WTC11 (cell line): ENCODE results near the gene TMEM263. TPM values are rescaled to one million over a fixed set of nuclear protein-coding genes. Genes with fewer than 3 reads are reported as not detected.

Source experiments
- ATAC-seq: fragments of 200-7000 bp; cut with Tn5 transposase; 2 replicates; pipeline ENCODE4 v1.10.0; 2021; ENCODE audit warnings: mild to moderate bottlenecking, moderate library complexity
- CTCF ChIA-PET: fragments of 300-600 bp; sonication (Branson Sonifier 250); formaldehyde crosslinking; loops from one replicate; lab custom pipeline; 2021; ENCODE audit warnings: antibody characterized with exemption; lab: Charles Lee
- POLR2A ChIA-PET: fragments of 350-600 bp; sonication (Branson Sonifier 250); formaldehyde crosslinking; loops from one replicate; lab custom pipeline; 2021; ENCODE audit warnings: antibody characterized with exemption; lab: Charles Lee
- DNase-seq: peaks from one replicate; pipeline ENCODE4 v3.0.0; 2021; ENCODE audit warnings: low spot score
- H3K27ac Mint-ChIP-seq: 2 replicates; pipeline ENCODE4 v1.8.0; 2021; ENCODE audit warnings: mixed read lengths
- H3K27me3 Mint-ChIP-seq: 2 replicates; pipeline ENCODE4 v1.8.0; 2021; ENCODE audit warnings: low read depth, mild to moderate bottlenecking, moderate library complexity, mixed read lengths
- H3K36me3 Mint-ChIP-seq: 2 replicates; pipeline ENCODE4 v1.8.0; 2021; ENCODE audit warnings: mixed read lengths
- H3K4me1 Mint-ChIP-seq: 2 replicates; pipeline ENCODE4 v1.8.0; 2022; ENCODE audit warnings: mixed read lengths
- H3K4me3 Mint-ChIP-seq: 2 replicates; pipeline ENCODE4 v1.8.0; 2021; ENCODE audit warnings: mild to moderate bottlenecking, moderate library complexity, mixed read lengths
- H3K9me3 Mint-ChIP-seq: 2 replicates; pipeline ENCODE4 v1.8.0; 2021; ENCODE audit warnings: mixed read lengths
- CREB1 ChIP-seq: sonication (generic); formaldehyde crosslinking; IDR thresholded peaks from 2 replicates; pipeline ENCODE4 v1.8.0; 2023; ENCODE audit warnings: mild to moderate bottlenecking, missing genetic modification reagents
- CREM ChIP-seq: sonication (generic); formaldehyde crosslinking; IDR thresholded peaks from 2 replicates; pipeline ENCODE4 v1.8.1; 2022; ENCODE audit warnings: mild to moderate bottlenecking, missing genetic modification reagents, moderate library complexity
- ELF4 ChIP-seq: sonication (generic); formaldehyde crosslinking; IDR thresholded peaks from 2 replicates; pipeline ENCODE4 v1.8.1; 2022; ENCODE audit warnings: low read depth, mild to moderate bottlenecking, moderate library complexity, missing genetic modification reagents
- FOXP1 ChIP-seq: sonication (generic); formaldehyde crosslinking; IDR thresholded peaks from 2 replicates; pipeline ENCODE4 v1.8.0; 2022; ENCODE audit warnings: missing genetic modification reagents, mild to moderate bottlenecking, moderate library complexity, borderline replicate concordance
- GABPB1 ChIP-seq: sonication (generic); formaldehyde crosslinking; IDR thresholded peaks from 2 replicates; pipeline ENCODE4 v1.8.1; 2023; ENCODE audit warnings: mild to moderate bottlenecking, missing genetic modification reagents
- PRRX2 ChIP-seq: fragments of 250-450 bp; sonication (Bioruptor Pico); IDR thresholded peaks from 2 replicates; pipeline ENCODE4 v1.8.0; 2021; ENCODE audit warnings: mild to moderate bottlenecking
- SMAD3 ChIP-seq: sonication (generic); formaldehyde crosslinking; IDR thresholded peaks from 2 replicates; pipeline ENCODE4 v1.8.0; 2022; ENCODE audit warnings: missing genetic modification reagents, mild to moderate bottlenecking, borderline replicate concordance
- SMAD4 ChIP-seq: sonication (generic); formaldehyde crosslinking; IDR thresholded peaks from 2 replicates; pipeline ENCODE4 v1.8.0; 2022; ENCODE audit warnings: mild to moderate bottlenecking, missing genetic modification reagents
- SP1 ChIP-seq: sonication (generic); formaldehyde crosslinking; conservative IDR thresholded peaks from 2 replicates; pipeline ENCODE4 v1.8.1; 2022; ENCODE audit warnings: missing genetic modification reagents
- TCF7 ChIP-seq: sonication (generic); formaldehyde crosslinking; IDR thresholded peaks from 2 replicates; pipeline ENCODE4 v1.8.0; 2022; ENCODE audit warnings: mild to moderate bottlenecking, low read depth, missing genetic modification reagents, moderate library complexity
- TP53 ChIP-seq: sonication (generic); formaldehyde crosslinking; IDR thresholded peaks from 2 replicates; pipeline ENCODE4 v1.8.1; 2023; ENCODE audit warnings: mild to moderate bottlenecking, missing genetic modification reagents
- ZNF138 ChIP-seq: sonication (generic); formaldehyde crosslinking; conservative IDR thresholded peaks from 2 replicates; pipeline ENCODE4 v1.8.1; 2022; ENCODE audit warnings: mild to moderate bottlenecking, moderate library complexity, missing genetic modification reagents
- ZNF219 ChIP-seq: sonication (generic); formaldehyde crosslinking; IDR thresholded peaks from 2 replicates; pipeline ENCODE4 v1.8.0; 2023; ENCODE audit warnings: missing genetic modification reagents, mild to moderate bottlenecking, borderline replicate concordance
- ZNF263 ChIP-seq: sonication (generic); formaldehyde crosslinking; IDR thresholded peaks from 2 replicates; pipeline ENCODE4 v1.8.1; 2022; ENCODE audit warnings: low read depth, mild to moderate bottlenecking, moderate library complexity, missing genetic modification reagents
- ZNF317 ChIP-seq: sonication (generic); formaldehyde crosslinking; IDR thresholded peaks from 2 replicates; pipeline ENCODE4 v1.8.1; 2023; ENCODE audit warnings: low read depth, mild to moderate bottlenecking, moderate library complexity, missing genetic modification reagents, borderline replicate concordance
- ZNF416 ChIP-seq: fragments of 250-450 bp; sonication (Bioruptor Pico); IDR thresholded peaks from 2 replicates; pipeline ENCODE4 v1.9.0; 2021; ENCODE audit warnings: mild to moderate bottlenecking, inconsistent platforms
- ZNF423 ChIP-seq: fragments of 250-450 bp; sonication (Bioruptor Pico); IDR thresholded peaks from 2 replicates; pipeline ENCODE4 v2.1.2; 2022; ENCODE audit warnings: mild to moderate bottlenecking, moderate library complexity
- ZNF671 ChIP-seq: fragments of 250-450 bp; sonication (Bioruptor Pico); IDR thresholded peaks from 2 replicates; pipeline ENCODE4 v1.8.0; 2021; ENCODE audit warnings: mild to moderate bottlenecking
- total RNA-seq: library from RNA; stranded (reverse); gene quantifications from 3 replicates; pipeline ENCODE4 v1.2.3, GENCODE V29; 2021
- TF ChIP-seq, protein P1 (sequence below): fragments of 250-450 bp; sonication (Bioruptor Pico); IDR thresholded peaks from 2 replicates; pipeline ENCODE4 v1.9.0; 2021; ENCODE audit warnings: mild to moderate bottlenecking, borderline replicate concordance
- TF ChIP-seq, protein P2 (sequence below): sonication (generic); formaldehyde crosslinking; IDR thresholded peaks from 2 replicates; pipeline ENCODE4 v1.8.1; 2023; ENCODE audit warnings: mild to moderate bottlenecking, moderate library complexity, missing genetic modification reagents
- TF ChIP-seq, protein P3 (sequence below): sonication (generic); formaldehyde crosslinking; IDR thresholded peaks from 2 replicates; pipeline ENCODE4 v1.8.1; 2022; ENCODE audit warnings: low read depth, mild to moderate bottlenecking, moderate library complexity, missing genetic modification reagents, borderline replicate concordance
- TF ChIP-seq, protein P4 (sequence below): sonication (generic); formaldehyde crosslinking; IDR thresholded peaks from 2 replicates; pipeline ENCODE4 v1.8.1; 2023; ENCODE audit warnings: mild to moderate bottlenecking, missing genetic modification reagents, moderate library complexity
- TF ChIP-seq, protein P5 (sequence below): sonication (generic); formaldehyde crosslinking; IDR thresholded peaks from 2 replicates; pipeline ENCODE4 v1.8.0; 2022; ENCODE audit warnings: mild to moderate bottlenecking, missing genetic modification reagents
- TF ChIP-seq, protein P6 (sequence below): sonication (generic); formaldehyde crosslinking; IDR thresholded peaks from 2 replicates; pipeline ENCODE4 v1.8.1; 2022; ENCODE audit warnings: mild to moderate bottlenecking, moderate library complexity, missing genetic modification reagents

TMEM263 gene
- total RNA-seq, 1 experiment from 2014 or later, result 18.0 TPM

DNA sequence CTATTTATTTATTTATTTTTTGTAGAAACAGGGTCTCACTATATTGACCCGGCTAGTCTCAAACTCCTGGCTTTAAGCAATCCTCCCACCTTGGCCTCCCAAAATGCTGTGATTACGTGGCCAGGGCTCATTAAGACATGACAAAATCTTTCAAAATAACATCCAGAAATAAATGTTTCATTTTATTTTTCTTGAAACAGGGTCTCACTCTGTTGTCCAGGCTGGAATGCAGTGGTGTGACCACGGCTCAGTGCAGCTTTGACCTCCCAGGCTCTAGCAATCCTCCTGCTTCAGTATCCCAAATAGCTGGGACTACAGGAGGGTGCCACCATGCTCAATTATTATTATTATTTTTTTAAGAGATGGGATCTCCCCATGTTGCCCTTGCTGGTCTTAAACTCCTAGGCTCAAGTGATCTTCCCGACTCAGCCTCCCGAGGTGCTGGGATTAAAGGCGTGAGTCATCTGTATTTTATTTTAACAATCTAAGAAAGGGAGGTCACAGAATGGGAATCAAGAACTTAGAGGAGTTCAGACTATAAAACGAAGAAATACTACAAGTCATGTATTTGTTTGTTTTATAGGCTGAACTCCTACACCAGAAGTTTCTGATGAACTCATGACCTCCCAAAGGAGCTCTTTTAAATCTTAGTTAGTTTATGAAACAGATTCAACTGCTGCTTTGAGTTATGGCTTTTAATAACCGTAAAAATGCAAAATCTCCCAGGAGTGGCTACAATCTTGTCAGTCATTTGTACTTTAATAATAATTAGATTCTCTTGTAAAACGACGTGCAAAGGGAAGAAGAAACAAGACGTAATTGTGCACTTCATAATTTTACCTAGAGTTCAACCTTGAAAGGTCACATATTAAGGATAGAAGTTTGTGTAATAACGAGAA is 2.1 kb upstream of the TMEM263 start:
- Mint-ChIP-seq H3K27ac (no peak overlapping the region), H3K27me3 (peaks cover 51% of the 10 kb centered on the region), H3K4me1 (peaks cover 8% of the 10 kb centered on the region), H3K4me3 (no peak overlapping the region), H3K9me3 (peaks cover 22% of the 10 kb centered on the region), H3K36me3 (peaks cover 8% of the 10 kb centered on the region)
- no peak for ATAC-seq
- ChIA-PET CTCF (interaction anchor here (2.9 kb wide), 1 partner anchor 596 kb away, joined by 14 read pairs; the partner anchor contains the start of gene POLR3B), POLR2A (no interaction called here)
- TF ChIP-seq SP1 (CRISPR knock-in tag) (no peak), ELF4 (CRISPR knock-in tag) (no peak), ZNF219 (CRISPR knock-in tag) (no peak), ZNF416 (CRISPR knock-in tag) (no peak), PRRX2 (no peak), SMAD3 (CRISPR knock-in tag) (no peak), SMAD4 (CRISPR knock-in tag) (no peak), ZNF317 (no peak), FOXP1 (CRISPR knock-in tag) (no peak), CREM (no peak)
- TF ChIP-seq, protein P1, sequence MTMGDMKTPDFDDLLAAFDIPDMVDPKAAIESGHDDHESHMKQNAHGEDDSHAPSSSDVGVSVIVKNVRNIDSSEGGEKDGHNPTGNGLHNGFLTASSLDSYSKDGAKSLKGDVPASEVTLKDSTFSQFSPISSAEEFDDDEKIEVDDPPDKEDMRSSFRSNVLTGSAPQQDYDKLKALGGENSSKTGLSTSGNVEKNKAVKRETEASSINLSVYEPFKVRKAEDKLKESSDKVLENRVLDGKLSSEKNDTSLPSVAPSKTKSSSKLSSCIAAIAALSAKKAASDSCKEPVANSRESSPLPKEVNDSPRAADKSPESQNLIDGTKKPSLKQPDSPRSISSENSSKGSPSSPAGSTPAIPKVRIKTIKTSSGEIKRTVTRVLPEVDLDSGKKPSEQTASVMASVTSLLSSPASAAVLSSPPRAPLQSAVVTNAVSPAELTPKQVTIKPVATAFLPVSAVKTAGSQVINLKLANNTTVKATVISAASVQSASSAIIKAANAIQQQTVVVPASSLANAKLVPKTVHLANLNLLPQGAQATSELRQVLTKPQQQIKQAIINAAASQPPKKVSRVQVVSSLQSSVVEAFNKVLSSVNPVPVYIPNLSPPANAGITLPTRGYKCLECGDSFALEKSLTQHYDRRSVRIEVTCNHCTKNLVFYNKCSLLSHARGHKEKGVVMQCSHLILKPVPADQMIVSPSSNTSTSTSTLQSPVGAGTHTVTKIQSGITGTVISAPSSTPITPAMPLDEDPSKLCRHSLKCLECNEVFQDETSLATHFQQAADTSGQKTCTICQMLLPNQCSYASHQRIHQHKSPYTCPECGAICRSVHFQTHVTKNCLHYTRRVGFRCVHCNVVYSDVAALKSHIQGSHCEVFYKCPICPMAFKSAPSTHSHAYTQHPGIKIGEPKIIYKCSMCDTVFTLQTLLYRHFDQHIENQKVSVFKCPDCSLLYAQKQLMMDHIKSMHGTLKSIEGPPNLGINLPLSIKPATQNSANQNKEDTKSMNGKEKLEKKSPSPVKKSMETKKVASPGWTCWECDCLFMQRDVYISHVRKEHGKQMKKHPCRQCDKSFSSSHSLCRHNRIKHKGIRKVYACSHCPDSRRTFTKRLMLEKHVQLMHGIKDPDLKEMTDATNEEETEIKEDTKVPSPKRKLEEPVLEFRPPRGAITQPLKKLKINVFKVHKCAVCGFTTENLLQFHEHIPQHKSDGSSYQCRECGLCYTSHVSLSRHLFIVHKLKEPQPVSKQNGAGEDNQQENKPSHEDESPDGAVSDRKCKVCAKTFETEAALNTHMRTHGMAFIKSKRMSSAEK, result no peak
- TF ChIP-seq, protein P2, sequence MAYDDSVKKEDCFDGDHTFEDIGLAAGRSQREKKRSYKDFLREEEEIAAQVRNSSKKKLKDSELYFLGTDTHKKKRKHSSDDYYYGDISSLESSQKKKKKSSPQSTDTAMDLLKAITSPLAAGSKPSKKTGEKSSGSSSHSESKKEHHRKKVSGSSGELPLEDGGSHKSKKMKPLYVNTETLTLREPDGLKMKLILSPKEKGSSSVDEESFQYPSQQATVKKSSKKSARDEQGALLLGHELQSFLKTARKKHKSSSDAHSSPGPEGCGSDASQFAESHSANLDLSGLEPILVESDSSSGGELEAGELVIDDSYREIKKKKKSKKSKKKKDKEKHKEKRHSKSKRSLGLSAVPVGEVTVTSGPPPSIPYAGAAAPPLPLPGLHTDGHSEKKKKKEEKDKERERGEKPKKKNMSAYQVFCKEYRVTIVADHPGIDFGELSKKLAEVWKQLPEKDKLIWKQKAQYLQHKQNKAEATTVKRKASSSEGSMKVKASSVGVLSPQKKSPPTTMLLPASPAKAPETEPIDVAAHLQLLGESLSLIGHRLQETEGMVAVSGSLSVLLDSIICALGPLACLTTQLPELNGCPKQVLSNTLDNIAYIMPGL, result no peak
- DNase-seq, result no peak

DNA sequence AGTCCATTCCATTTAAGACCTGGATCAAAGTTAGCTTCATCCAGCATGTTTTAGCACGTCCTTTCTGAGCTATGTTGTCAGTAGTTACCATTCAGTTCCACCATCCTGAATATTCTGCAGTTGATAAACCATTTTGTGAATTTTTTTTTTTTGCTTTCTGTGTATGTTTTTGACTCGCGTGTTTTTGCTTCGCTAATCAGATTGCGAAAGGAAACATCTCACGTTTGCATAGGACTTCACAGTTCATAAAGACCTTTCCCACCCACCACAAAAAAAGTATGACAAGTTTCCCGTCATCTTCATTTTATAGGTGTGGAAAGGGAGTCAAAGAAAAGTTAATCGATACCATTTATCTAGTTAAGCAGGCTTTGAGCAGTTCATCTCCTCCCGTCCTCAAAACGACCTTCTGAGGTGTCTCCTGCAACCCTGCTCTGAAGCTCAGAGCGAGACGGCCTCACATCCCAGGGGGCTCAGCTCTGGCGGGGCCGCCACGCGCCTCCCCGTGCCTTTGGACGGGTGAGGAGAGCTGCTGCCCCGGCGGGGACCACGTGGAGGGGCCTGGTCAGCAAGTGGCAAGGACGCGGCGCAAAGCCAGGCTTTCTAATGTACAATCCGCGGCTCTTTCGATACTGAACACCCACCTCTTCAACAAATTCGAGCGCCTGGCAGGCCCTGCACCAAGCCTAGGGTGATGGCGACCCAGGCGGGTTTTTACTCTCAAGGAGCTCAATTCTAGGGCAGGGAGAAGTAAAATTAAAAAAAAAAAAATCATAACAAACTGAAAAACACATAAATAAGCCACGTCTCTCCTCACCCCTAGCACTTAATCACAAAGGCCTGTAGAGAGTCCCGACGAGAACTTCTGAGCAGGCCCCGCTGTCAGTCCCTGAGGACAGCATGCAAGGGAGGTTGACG is 988 bp upstream of the TMEM263 start:
- ATAC-seq (no peak), DNase-seq (peak; percentile 18)
- H3K36me3 Mint-ChIP-seq, result no peaks in the 10 kb centered on the region
- no peak overlapping the region for H3K27ac Mint-ChIP-seq
- CTCF ChIA-PET, result interaction anchor here (1.0 to 2.9 kb wide), 3 partner anchors 35 to 597 kb away, joined by 10 to 18 read pairs (median 14); partner anchors contain the start of genes CRY1 and POLR3B
- H3K27me3 Mint-ChIP-seq, result peaks cover 44% of the 10 kb centered on the region
- H3K4me1 Mint-ChIP-seq, result peaks cover 8% of the 10 kb centered on the region
- H3K9me3 Mint-ChIP-seq, result peaks cover 11% of the 10 kb centered on the region
- POLR2A ChIA-PET, result interaction anchor here (0.5 to 1.7 kb wide), 4 partner anchors 32 to 232 kb away, joined by 3 to 6 read pairs (median 4); partner anchors contain the start of gene MTERF2
- TF ChIP-seq SMAD4 (CRISPR knock-in tag) (no peak), TCF7 (no peak), TP53 (no peak), GABPB1 (CRISPR knock-in tag) (no peak), ZNF671 (CRISPR knock-in tag) (no peak), CREB1 (CRISPR knock-in tag) (no peak), ZNF423 (CRISPR knock-in tag) (no peak), ZNF138 (no peak), ZNF263 (CRISPR knock-in tag) (no peak)
- TF ChIP-seq, protein P3, sequence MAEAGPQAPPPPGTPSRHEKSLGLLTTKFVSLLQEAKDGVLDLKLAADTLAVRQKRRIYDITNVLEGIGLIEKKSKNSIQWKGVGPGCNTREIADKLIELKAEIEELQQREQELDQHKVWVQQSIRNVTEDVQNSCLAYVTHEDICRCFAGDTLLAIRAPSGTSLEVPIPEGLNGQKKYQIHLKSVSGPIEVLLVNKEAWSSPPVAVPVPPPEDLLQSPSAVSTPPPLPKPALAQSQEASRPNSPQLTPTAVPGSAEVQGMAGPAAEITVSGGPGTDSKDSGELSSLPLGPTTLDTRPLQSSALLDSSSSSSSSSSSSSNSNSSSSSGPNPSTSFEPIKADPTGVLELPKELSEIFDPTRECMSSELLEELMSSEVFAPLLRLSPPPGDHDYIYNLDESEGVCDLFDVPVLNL (CRISPR knock-in tag), result no peak
- TF ChIP-seq, protein P4, sequence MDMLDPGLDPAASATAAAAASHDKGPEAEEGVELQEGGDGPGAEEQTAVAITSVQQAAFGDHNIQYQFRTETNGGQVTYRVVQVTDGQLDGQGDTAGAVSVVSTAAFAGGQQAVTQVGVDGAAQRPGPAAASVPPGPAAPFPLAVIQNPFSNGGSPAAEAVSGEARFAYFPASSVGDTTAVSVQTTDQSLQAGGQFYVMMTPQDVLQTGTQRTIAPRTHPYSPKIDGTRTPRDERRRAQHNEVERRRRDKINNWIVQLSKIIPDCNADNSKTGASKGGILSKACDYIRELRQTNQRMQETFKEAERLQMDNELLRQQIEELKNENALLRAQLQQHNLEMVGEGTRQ (CRISPR knock-in tag), result no peak
- TF ChIP-seq, protein P5, sequence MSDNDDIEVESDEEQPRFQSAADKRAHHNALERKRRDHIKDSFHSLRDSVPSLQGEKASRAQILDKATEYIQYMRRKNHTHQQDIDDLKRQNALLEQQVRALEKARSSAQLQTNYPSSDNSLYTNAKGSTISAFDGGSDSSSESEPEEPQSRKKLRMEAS (CRISPR knock-in tag), result no peak
- TF ChIP-seq, protein P6, sequence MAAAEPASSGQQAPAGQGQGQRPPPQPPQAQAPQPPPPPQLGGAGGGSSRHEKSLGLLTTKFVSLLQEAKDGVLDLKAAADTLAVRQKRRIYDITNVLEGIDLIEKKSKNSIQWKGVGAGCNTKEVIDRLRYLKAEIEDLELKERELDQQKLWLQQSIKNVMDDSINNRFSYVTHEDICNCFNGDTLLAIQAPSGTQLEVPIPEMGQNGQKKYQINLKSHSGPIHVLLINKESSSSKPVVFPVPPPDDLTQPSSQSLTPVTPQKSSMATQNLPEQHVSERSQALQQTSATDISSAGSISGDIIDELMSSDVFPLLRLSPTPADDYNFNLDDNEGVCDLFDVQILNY (CRISPR knock-in tag), result no peak
- TF ChIP-seq, all 79 proteins: peak for 0
- peak overlapping the region; percentile 78 for H3K4me3 Mint-ChIP-seq
